Fibroblast of villous mesenchyme (primary cell): ENCODE data around the gene CHCHD5. TPM values are rescaled to one million over a fixed set of nuclear protein-coding genes. Genes with fewer than 3 reads are reported as not detected.
"Not testable (repeated sequence)": the region's sequence is repeated elsewhere in the genome, so short reads cannot be mapped to it uniquely, and the experiment has no call there.

Source experiments
- DNase-seq: peaks from one replicate; pipeline ENCODE4 v3.0.0-alpha.2; 2010; ENCODE audit warnings: low read depth
- H3K4me3 ChIP-seq: 2 replicates; pipeline ENCODE4 v1.5.1; 2011; ENCODE audit warnings: low read depth, mild to moderate bottlenecking, low read length
- total RNA-seq: library from RNA; depleted of rRNA; stranded (reverse); fragments of >200 nt; gene quantifications from 2 replicates; pipeline ENCODE4 v1.2.3, GENCODE V29; 2012
- TF ChIP-seq, protein P1 (sequence below): IDR thresholded peaks from 2 replicates; pipeline ENCODE4 v1.5.1; 2012; ENCODE audit warnings: low read depth, mild to moderate bottlenecking, low read length; ENCODE audit not compliant: insufficient read depth

The CHCHD5 gene
- total RNA-seq, 1 donor, result 3.9 TPM

DNA sequence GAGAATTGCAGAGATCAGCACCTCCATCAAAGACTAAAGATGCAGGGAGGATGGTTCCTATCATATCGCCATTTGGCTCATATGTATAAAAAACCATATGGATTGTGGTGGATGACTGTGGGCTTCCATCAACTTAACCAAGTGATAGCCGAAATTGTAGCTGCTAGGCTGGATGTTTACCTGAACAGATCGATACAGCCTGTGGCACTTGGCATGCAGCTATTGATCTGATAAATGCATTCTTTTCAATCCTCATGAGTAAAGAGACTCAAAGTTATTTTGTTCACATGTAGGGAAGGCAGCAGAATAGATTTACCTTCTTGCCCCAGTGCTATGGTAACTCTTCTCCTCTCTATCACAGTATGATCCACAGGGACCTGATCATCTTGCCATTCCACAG lies 18.5 kb downstream of the CHCHD5 start:
- no peak for DNase-seq
- TF ChIP-seq, protein P1, sequence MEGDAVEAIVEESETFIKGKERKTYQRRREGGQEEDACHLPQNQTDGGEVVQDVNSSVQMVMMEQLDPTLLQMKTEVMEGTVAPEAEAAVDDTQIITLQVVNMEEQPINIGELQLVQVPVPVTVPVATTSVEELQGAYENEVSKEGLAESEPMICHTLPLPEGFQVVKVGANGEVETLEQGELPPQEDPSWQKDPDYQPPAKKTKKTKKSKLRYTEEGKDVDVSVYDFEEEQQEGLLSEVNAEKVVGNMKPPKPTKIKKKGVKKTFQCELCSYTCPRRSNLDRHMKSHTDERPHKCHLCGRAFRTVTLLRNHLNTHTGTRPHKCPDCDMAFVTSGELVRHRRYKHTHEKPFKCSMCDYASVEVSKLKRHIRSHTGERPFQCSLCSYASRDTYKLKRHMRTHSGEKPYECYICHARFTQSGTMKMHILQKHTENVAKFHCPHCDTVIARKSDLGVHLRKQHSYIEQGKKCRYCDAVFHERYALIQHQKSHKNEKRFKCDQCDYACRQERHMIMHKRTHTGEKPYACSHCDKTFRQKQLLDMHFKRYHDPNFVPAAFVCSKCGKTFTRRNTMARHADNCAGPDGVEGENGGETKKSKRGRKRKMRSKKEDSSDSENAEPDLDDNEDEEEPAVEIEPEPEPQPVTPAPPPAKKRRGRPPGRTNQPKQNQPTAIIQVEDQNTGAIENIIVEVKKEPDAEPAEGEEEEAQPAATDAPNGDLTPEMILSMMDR, result no peak
- no peak overlapping the region for H3K4me3 ChIP-seq

DNA sequence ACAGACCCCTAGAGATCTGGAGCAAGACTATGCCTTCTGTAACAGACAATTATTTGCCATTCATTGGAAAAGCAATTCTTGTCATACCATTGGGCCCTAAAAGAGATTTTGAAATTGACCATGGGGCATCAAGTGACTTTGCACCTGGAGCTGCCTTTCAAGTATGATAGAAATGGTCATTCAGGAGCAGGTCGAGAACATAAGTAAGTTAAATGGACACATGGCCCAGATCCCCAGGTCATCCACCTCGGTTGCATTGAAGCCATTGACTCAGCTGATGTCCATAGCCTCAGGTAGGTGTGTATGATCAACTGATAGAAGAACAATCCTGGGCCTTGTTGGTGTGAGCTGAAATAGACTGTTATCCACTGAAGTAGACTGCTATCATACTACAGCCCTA lies 19.3 kb downstream of the CHCHD5 start:
- H3K4me3 ChIP-seq, result no peak overlapping the region
- TF ChIP-seq, protein P1, result no peak
- DNase-seq, result no peak

DNA sequence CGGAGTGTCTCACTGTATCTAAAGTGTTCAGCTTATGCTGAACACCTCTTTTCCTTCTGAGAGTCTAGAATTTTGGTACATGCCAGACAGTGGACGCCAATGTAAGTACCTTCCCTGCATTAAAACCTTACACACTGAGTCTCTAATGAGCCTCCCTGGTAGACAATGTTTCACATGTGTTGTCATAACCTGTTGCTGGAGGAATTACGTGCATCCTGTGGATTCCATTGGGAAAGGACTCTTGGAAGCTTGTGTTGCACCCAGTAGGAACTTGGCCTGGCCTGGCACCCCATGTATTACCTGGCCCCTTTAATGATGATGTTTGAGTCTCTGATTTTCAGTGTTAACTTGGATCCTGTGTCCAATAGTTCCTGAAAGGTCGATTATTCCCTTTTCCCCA lies 20.5 kb downstream of the CHCHD5 start:
- H3K4me3 ChIP-seq, result no peak overlapping the region
- TF ChIP-seq, protein P1, result no peak

DNA sequence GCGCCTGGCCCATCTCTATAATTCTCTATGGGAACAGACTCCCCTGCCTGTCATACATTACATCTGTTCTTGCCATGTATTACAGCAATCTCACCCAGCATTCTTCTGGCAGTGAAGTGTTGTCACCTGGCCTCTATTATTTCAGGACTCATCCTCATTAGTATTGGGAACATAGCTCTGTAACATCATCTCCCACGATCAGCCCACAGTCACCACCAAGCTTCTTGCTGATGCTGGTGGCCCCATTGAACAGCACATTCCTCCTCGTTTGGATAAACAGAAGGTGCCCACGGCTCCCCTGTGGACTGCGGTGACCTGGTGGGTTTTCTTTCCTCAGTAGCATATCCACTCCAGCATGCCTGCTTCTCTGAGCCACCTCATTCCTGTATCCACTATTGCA lies 21.5 kb downstream of the CHCHD5 start:
- H3K4me3 ChIP-seq, result no peak overlapping the region
- TF ChIP-seq, protein P1, result no peak
- no peak for DNase-seq

More for the DNA sequence above, 20.5 kb downstream of the CHCHD5 start:
- no peak for DNase-seq

DNA sequence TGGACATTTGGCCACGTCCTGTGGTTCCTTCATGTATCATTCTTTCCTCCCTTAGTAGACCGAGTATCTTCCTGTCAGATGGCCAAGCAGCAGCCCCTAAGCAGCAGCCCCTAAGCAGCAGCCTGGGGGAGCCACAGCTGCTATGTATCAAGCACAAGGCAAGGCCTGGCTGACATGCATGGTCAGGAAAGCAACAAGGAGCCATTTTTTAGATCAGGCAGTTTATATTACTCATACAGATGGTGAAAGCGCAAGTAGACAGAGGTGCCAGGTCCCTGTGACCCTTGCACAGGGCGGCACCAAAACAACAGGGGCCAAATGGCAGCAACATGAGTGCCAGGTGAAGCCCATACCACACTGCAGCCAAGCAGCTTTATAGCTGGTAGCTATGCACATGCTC lies 22.1 kb downstream of the CHCHD5 start:
- no peak for DNase-seq

DNA sequence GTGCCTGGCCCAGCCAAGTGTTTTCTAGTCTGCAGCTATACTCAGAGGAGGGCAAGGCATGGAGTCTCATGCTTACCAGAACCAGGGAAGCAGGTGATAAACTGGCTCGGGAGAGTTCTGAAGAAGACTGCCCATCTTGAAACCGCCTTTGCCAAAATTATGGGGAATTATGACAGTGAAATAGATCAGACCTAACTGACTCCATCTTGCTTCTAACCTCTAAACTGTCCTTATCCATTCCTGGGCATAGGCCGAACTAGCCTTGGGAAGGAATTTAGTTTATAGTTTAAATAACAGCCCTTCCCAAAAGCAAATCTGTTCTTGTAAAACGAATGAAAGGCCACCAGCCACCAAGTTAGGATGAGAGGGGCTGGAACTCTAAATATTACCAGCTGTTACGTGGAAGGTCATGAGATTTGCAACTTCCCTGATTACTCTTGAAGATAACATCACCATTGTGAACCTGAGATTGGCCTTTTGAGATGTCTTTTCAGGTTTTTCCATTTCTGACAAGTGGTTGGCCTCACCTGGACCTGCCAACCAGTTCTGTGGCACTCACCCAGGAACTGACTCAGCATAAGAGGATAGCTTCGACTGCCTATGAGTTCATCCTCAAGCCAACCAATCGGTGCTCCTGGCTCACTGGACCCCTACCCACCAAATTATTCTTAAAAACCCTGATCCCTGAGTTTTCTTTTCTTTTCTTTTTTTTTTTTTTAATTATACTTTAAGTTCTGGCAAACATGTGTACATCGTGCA lies 23.4 kb downstream of the CHCHD5 start:
- TF ChIP-seq, protein P1, result no peak
- H3K4me3 ChIP-seq, result no peak overlapping the region
- DNase-seq, result no peak

More for the DNA sequence above, 22.1 kb downstream of the CHCHD5 start:
- H3K4me3 ChIP-seq, result no peak overlapping the region
- TF ChIP-seq, protein P1, result no peak

DNA sequence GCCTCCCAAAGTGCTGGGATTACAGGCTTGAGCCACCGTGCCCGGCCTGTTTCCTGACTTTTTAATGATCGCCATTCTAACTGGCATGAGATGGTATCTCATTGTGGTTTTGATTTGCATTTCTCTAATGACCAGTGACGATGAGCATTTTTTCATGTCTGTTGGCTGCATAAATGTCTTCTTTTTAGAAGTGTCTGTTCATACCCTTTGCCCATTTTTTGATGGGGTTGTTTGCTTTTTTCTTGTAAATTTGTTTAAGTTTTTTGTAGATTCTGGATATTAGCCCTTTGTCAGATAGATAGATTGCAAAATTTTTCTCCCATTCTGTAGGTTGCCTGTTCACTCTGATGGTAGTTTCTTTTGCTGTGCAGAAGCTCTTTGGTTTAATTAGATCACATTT lies 24.9 kb downstream of the CHCHD5 start:
- DNase-seq, H3K4me3 ChIP-seq: not testable (repeated sequence)

DNA sequence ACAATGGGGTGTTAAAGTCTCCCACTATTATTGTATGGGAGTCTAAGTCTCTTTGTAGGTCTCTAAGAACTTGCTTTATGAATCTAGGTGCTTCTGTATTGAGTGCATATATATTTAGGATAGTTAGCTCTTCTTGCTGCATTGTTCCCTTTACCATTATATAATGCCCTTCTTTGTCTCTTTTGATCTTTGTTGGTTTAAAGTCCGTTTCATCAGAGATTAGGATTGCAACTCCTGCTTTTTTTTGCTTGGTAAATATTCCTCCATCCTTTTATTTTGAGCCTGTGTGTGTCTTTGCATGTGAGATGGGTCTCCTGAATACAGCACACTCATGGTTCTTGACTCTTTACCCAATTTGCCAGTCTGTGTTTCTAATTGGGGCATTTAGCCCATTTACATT lies 27.9 kb downstream of the CHCHD5 start:
- not testable (repeated sequence) for DNase-seq, H3K4me3 ChIP-seq
